SK-N-SH (cell line): Measurements from ENCODE around the gene SMPD4. TPM values are rescaled to one million over a fixed set of nuclear protein-coding genes. Genes with fewer than 3 reads are reported as not detected.

ENCODE experiments used
- CTCF ChIA-PET: fragments of 300-600, 350-600 bp; formaldehyde crosslinking; extraction: SDS; loops from one replicate; lab custom pipeline; 2021; lab: Yijun Ruan, JAX
- POLR2A ChIA-PET: fragments of 350-600 bp; sonication (Branson Sonifier 250); formaldehyde crosslinking; extraction: SDS; loops from one replicate; lab custom pipeline; 2020; ENCODE audit warnings: antibody characterized with exemption, inconsistent platforms; lab: Yijun Ruan, JAX
- DNase-seq: peaks from one replicate; pipeline ENCODE4 v3.0.0; 2012
- H2AFZ ChIP-seq: fragments of 200-600 bp; sonication (generic); 2 replicates; pipeline ENCODE4 v1.8.1; 2016; ENCODE audit warnings: antibody characterized with exemption, mild to moderate bottlenecking, low read depth
- H3F3A ChIP-seq: fragments of 200-600 bp; sonication (generic); replicated peaks from 2 replicates; pipeline ENCODE3; 2016; ENCODE audit warnings: antibody characterized with exemption, mild to moderate bottlenecking; ENCODE audit not compliant: insufficient read depth
- H3K27ac ChIP-seq, 2 experiments: fragments of 200-500 bp in 1 of 2; fragments of 200-600 bp in 1 of 2; sonication (Bioruptor generic) in 1 of 2; sonication (generic), shearing (Covaris generic) in 1 of 2; 2 replicates each; pipeline versions ENCODE4 v1.5.1 to v1.6.1; 2014 to 2016; ENCODE audit warnings: low read depth in 2 of 2, inconsistent platforms in 1 of 2, low read length in 1 of 2, mild to moderate bottlenecking in 1 of 2, mixed read lengths in 1 of 2
- H3K27me3 ChIP-seq: fragments of 200-600 bp; sonication (generic), shearing (Covaris generic); 2 replicates; pipeline ENCODE4 v1.6.1; 2016; ENCODE audit warnings: mixed run types; ENCODE audit not compliant: insufficient read depth
- H3K36me3 ChIP-seq, 2 experiments: fragments of 200-500 bp in 1 of 2; fragments of 200-600 bp in 1 of 2; sonication (Bioruptor generic) in 1 of 2; sonication (generic) in 1 of 2; replicated peaks in 1 of 2; 2 replicates each; pipeline versions ENCODE3 to v1.5.1; 2014 to 2016; ENCODE audit warnings: low read length in 1 of 2, mild to moderate bottlenecking in 1 of 2; ENCODE audit not compliant: insufficient read depth in 2 of 2, control insufficient read depth in 1 of 2
- H3K4me1 ChIP-seq, 2 experiments: fragments of 200-500 bp in 1 of 2; fragments of 200-600 bp in 1 of 2; sonication (Bioruptor generic) in 1 of 2; sonication (generic), shearing (Covaris generic) in 1 of 2; 2 replicates each; pipeline versions ENCODE4 v1.5.1 to v1.6.1; 2014 to 2016; ENCODE audit warnings: low read depth in 1 of 2, low read length in 1 of 2, mixed run types in 1 of 2; ENCODE audit not compliant: insufficient read depth in 2 of 2, control insufficient read depth in 1 of 2
- H3K4me2 ChIP-seq: fragments of 200-600 bp; sonication (generic), shearing (Covaris generic); 2 replicates; pipeline ENCODE4 v1.6.1; 2017; ENCODE audit warnings: mixed run types
- H3K4me3 ChIP-seq, 2 experiments: fragments of 200-500 bp in 1 of 2; fragments of 200-600 bp in 1 of 2; sonication (Bioruptor generic) in 1 of 2; sonication (generic), shearing (Covaris generic) in 1 of 2; 2 replicates each; pipeline versions ENCODE4 v1.5.1 to v1.8.1; 2014 to 2016; ENCODE audit warnings: low read depth in 2 of 2, inconsistent platforms in 1 of 2, low read length in 1 of 2, mild to moderate bottlenecking in 1 of 2, mixed read lengths in 1 of 2, moderate library complexity in 1 of 2
- H3K79me2 ChIP-seq: fragments of 200-600 bp; sonication (generic); 2 replicates; pipeline ENCODE4 v1.8.1; 2017; ENCODE audit warnings: mild to moderate bottlenecking; ENCODE audit not compliant: insufficient read depth
- H3K9ac ChIP-seq: fragments of 200-600 bp; sonication (generic); 2 replicates; pipeline ENCODE4 v1.6.1; 2017; ENCODE audit warnings: mixed run types
- H3K9me2 ChIP-seq: fragments of 200-600 bp; sonication (generic); 2 replicates; pipeline ENCODE4 v1.6.1; 2017; ENCODE audit warnings: mixed run types
- H3K9me3 ChIP-seq: fragments of 200-600 bp; sonication (generic); 2 replicates; pipeline ENCODE4 v1.6.1; 2017; ENCODE audit warnings: mixed run types, mild to moderate bottlenecking, moderate library complexity
- H4K20me1 ChIP-seq: fragments of 200-600 bp; sonication (generic); 2 replicates; pipeline ENCODE4 v1.6.1; 2017; ENCODE audit warnings: mild to moderate bottlenecking, mixed run types; ENCODE audit not compliant: insufficient read depth
- CTCF ChIP-seq: fragments of 200-600 bp; sonication (generic); IDR thresholded peaks from 2 replicates; pipeline ENCODE4 v1.6.1; 2017; ENCODE audit warnings: antibody characterized with exemption, mild to moderate bottlenecking, moderate library complexity
- EZH2phosphoT487 ChIP-seq: fragments of 200-600 bp; sonication (generic); IDR thresholded peaks from 2 replicates; pipeline ENCODE4 v1.6.1; 2017; ENCODE audit warnings: low read depth, mixed run types, mild to moderate bottlenecking, antibody characterized with exemption, moderate library complexity, borderline replicate concordance
- FOSL2 ChIP-seq: IDR thresholded peaks from 2 replicates; pipeline ENCODE4 v1.4.0; 2012; ENCODE audit warnings: low read depth, mild to moderate bottlenecking, moderate library complexity, borderline replicate concordance
- FOXM1 ChIP-seq: IDR thresholded peaks from 2 replicates; pipeline ENCODE4 v1.4.0; 2012; ENCODE audit warnings: low read depth, mild to moderate bottlenecking
- GABPA ChIP-seq: IDR thresholded peaks from 2 replicates; pipeline ENCODE4 v1.4.0; 2012; ENCODE audit warnings: low read depth, mild to moderate bottlenecking
- NRF1 ChIP-seq: IDR thresholded peaks from 2 replicates; pipeline ENCODE4 v1.6.1; 2012; ENCODE audit warnings: low read depth, mild to moderate bottlenecking, low read length
- PBX3 ChIP-seq: IDR thresholded peaks from 2 replicates; pipeline ENCODE4; 2012
- POLR2AphosphoS5 ChIP-seq: IDR thresholded peaks from 2 replicates; pipeline ENCODE4 v1.6.1; 2012; ENCODE audit warnings: low read depth, low read length
- RAD21 ChIP-seq: IDR thresholded peaks from 2 replicates; pipeline ENCODE4 v1.6.1; 2012; ENCODE audit warnings: mild to moderate bottlenecking, low read length
- RCOR1 ChIP-seq: fragments of 150-350 bp; IDR thresholded peaks from 2 replicates; pipeline ENCODE4 v1.6.1; 2017; ENCODE audit warnings: antibody characterized with exemption, low read length
- REST ChIP-seq: IDR thresholded peaks from 2 replicates; pipeline ENCODE4 v1.6.1; 2012; ENCODE audit warnings: mild to moderate bottlenecking, low read depth, low read length, moderate library complexity
- RFX5 ChIP-seq: IDR thresholded peaks from 2 replicates; pipeline ENCODE4 v1.6.1; 2012; ENCODE audit warnings: mild to moderate bottlenecking, improper control_type of control experiment, low read length
- SMC3 ChIP-seq: IDR thresholded peaks from 2 replicates; pipeline ENCODE4 v1.6.1; 2012; ENCODE audit warnings: low read depth, low read length, improper control_type of control experiment
- TCF12 ChIP-seq: IDR thresholded peaks from 2 replicates; pipeline ENCODE4 v1.4.0; 2012
- USF1 ChIP-seq: IDR thresholded peaks from 2 replicates; pipeline ENCODE4 v1.4.0; 2012; ENCODE audit warnings: low read depth, borderline replicate concordance
- YY1 ChIP-seq: IDR thresholded peaks from 2 replicates; pipeline ENCODE4 v1.4.0; 2012; ENCODE audit warnings: low read depth, mild to moderate bottlenecking
- WGBS: methylation state at CpG from one replicate; pipeline ENCODE4 v1.1.6; 2017; ENCODE audit warnings: low lambda C conversion rate; 5-methylcytosine and 5-hydroxymethylcytosine counted together
- polyA plus RNA-seq, 3 experiments: library from polyadenylated mRNA; depleted of rRNA; stranded (reverse); fragments of >200 nt; gene quantifications; 2 replicates each; pipeline ENCODE4 v1.2.3, GENCODE V29; 2012

The SMPD4 gene
- polyA plus RNA-seq, 1 of the 3 experiments (the other 2 are of a cell fraction): 43.0 TPM

DNA sequence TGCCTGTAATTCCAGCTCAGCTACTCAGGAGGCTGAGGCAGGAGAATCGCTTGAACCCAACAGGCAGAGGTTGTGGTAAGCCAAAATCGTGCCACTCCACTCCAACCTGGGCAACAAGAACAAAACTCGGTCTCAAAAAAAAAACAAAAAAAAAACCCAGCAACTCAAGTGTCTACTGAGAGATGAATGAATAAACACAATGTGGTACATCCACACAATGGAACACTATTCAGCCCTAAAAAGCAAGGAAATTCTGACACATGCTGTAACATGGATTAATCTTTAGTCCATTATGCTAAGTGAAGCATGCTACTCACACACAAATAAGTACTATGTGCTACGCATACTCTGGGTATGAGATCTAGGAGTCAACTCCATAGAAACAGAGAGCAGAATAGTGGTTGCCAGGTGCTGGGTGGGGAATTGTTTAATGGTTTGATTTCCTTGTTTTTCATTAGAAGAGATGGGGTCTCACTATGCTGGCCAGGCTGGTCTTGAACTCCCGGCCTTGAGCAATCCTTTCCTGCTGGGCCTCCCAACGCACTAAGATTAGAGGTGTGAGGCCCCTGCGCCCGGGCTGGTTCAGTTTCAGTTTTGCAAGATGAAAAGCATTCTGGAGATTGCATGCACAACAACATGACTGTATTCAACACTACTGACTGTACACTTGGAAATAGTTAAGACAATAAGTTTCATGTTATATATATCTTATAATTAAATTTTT is 15.9 kb downstream of the SMPD4 start:
- H3K4me1 ChIP-seq: no peaks in the 10 kb centered on the region
- H3K27ac ChIP-seq: no peak overlapping the region
- ChIA-PET CTCF (no interaction called here), POLR2A (no interaction called here)
- H4K20me1 ChIP-seq: no peaks in the 10 kb centered on the region
- no peak for TF ChIP-seq NRF1
- TF ChIP-seq REST: no peak
- TF ChIP-seq GABPA: no peak
- no peak for TF ChIP-seq CTCF
- no peak for TF ChIP-seq FOXM1
- TF ChIP-seq RAD21: no peak
- no peak for TF ChIP-seq RFX5
- TF ChIP-seq PBX3: no peak
- TF ChIP-seq RCOR1: no peak
- no peak for TF ChIP-seq USF1
- TF ChIP-seq EZH2phosphoT487: no peak
- TF ChIP-seq YY1: no peak
- TF ChIP-seq TCF12: no peak
- no peak for TF ChIP-seq SMC3
- no peak for TF ChIP-seq POLR2AphosphoS5
- TF ChIP-seq FOSL2: no peak
- no peak overlapping the region for H3K4me3 ChIP-seq
- H3F3A ChIP-seq: no peaks in the 10 kb centered on the region
- H3K4me2 ChIP-seq: no peak overlapping the region
- no peak overlapping the region for H3K9ac ChIP-seq
- no peaks in the 10 kb centered on the region for H3K79me2 ChIP-seq
- H3K36me3 ChIP-seq: peaks cover 4 to 23% of the 10 kb centered on the region in 2 experiments
- no peaks in the 10 kb centered on the region for H3K27me3 ChIP-seq
- DNase-seq: no peak
- no peak overlapping the region for H2AFZ ChIP-seq
- WGBS: 95% methylated on average over 7 of the region's 8 CpGs
- H3K9me2 ChIP-seq: no peaks in the 10 kb centered on the region
- no peaks in the 10 kb centered on the region for H3K9me3 ChIP-seq
